ENCODE measurements around the gene FAM174C.
"Not testable (repeated sequence)": the region's sequence is repeated elsewhere in the genome, so short reads cannot be mapped to it uniquely, and the experiment has no call there.

Gene FAM174C

GRCh38 chr19:1320282-1320650 lies 44.9 kb downstream of the FAM174C start:
- not testable (repeated sequence) for H3K79me1 ChIP-seq (ENCODE audit: low read length); H3K27me3 ChIP-seq (ENCODE audit: insufficient read depth, low read length); H2AFZ ChIP-seq (ENCODE audit: insufficient read depth, low read length, poor library complexity); H3K4me3 ChIP-seq (ENCODE audit: low read depth, low read length); DNase-seq; H3K4me1 ChIP-seq (ENCODE audit: control insufficient read depth in 1 of 2, insufficient read depth in 2 of 2, low read length in 2 of 2); H3K36me3 ChIP-seq (ENCODE audit: control insufficient read depth in 1 of 2, insufficient read depth in 2 of 2, low read length in 2 of 2); H2AK5ac ChIP-seq (ENCODE audit: low read length); H2BK120ac ChIP-seq (ENCODE audit: insufficient read depth, low read length, poor library complexity); H3K9ac ChIP-seq (ENCODE audit: low read length); H2BK5ac ChIP-seq (ENCODE audit: low read depth, low read length, poor library complexity); H3K4me2 ChIP-seq (ENCODE audit: low read length); H2BK12ac ChIP-seq (ENCODE audit: low read length); H3K9me3 ChIP-seq (ENCODE audit: insufficient read depth, low read depth, low read length); H3K27ac ChIP-seq (ENCODE audit: low read depth, low read length); H3K23ac ChIP-seq (ENCODE audit: low read length); H3K18ac ChIP-seq (ENCODE audit: low read length); H3K14ac ChIP-seq (ENCODE audit: low read length); H4K91ac ChIP-seq (ENCODE audit: low read depth, low read length); H4K8ac ChIP-seq (ENCODE audit: low read depth, low read length); H3K4ac ChIP-seq (ENCODE audit: low read depth, low read length); H4K12ac ChIP-seq (ENCODE audit: low read depth, low read length); H3K79me2 ChIP-seq (ENCODE audit: control insufficient read depth, insufficient read depth, low read length, poor library complexity)
- no CpG with 5 or more reads among the region's 3 CpGs for WGBS (ENCODE audit: extremely low coverage, insufficient coverage, insufficient read length)

GRCh38 chr19:1321539-1321938 lies 46.2 kb downstream of the FAM174C start:
- Histone ChIP-seq H3K23ac (ENCODE audit: low read length) (no peak overlapping the region), H2AK5ac (ENCODE audit: low read length) (no peak overlapping the region), H4K12ac (ENCODE audit: low read depth, low read length) (no peak overlapping the region), H3K4me2 (ENCODE audit: low read length) (no peak overlapping the region), H3K9ac (ENCODE audit: low read length) (no peak overlapping the region), H2BK5ac (ENCODE audit: low read depth, low read length, poor library complexity) (no peak overlapping the region), H3K79me2 (ENCODE audit: control insufficient read depth, insufficient read depth, low read length, poor library complexity) (no peaks in the 10 kb centered on the region), H2BK120ac (ENCODE audit: insufficient read depth, low read length, poor library complexity) (no peak overlapping the region), H3K79me1 (ENCODE audit: low read length) (no peaks in the 10 kb centered on the region), H3K14ac (ENCODE audit: low read length) (no peak overlapping the region), H3K27me3 (ENCODE audit: insufficient read depth, low read length) (no peaks in the 10 kb centered on the region), H3K4ac (ENCODE audit: low read depth, low read length) (no peak overlapping the region), H4K91ac (ENCODE audit: low read depth, low read length) (no peak overlapping the region), H3K9me3 (ENCODE audit: insufficient read depth, low read depth, low read length) (no peaks in the 10 kb centered on the region), H3K36me3 (ENCODE audit: control insufficient read depth in 1 of 2, insufficient read depth in 2 of 2, low read length in 2 of 2) (no peaks in the 10 kb centered on the region), H2BK12ac (ENCODE audit: low read length) (no peak overlapping the region), H3K4me3 (ENCODE audit: low read depth, low read length) (no peak overlapping the region), H3K4me1 (ENCODE audit: control insufficient read depth in 1 of 2, insufficient read depth in 2 of 2, low read length in 2 of 2) (no peaks in the 10 kb centered on the region), H3K18ac (ENCODE audit: low read length) (no peak overlapping the region), H3K27ac (ENCODE audit: low read depth, low read length) (no peak overlapping the region), H4K8ac (ENCODE audit: low read depth, low read length) (no peak overlapping the region), H2AFZ (ENCODE audit: insufficient read depth, low read length, poor library complexity) (no peak overlapping the region)
- WGBS (ENCODE audit: extremely low coverage, insufficient coverage, insufficient read length) = no CpG with 5 or more reads among the region's 9 CpGs
- no peak for DNase-seq

DNA sequence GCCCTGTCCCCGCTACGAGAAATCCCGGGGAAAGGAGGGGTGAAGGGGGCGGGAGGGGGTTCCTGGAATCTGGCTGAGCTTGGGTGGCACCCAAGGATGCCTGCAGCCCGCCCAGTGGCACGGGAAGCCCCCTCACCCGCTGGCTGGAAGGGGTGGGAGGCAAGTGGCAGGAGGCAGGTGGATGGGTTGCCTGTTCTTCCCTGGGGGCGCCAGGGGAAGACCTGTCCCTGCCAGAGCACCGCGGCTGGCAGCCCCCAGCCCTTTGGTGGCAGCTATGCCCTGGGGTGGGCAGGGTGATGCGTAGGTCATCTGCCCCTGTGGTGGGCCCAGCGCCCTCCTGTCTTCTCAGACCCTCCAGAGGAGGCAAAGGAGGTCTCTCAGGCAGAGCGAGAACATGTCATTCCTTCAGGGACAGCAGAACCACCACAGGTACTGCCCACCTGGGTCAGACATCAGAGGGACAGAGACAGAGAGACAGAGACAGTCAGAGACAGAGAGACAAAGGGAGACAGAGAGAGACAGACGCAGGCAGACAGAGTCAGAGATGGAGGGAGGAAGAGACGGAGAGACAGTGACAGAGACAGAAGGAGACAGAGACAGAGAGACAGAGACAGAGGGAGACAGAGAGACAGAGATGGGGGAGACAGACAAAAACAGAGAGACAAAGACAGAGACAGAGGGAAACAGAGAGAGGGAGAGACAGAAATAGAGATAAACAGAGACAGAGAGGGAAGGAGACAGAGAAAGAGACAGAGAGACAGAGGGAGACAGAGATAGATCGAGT lies 47.1 kb downstream of the FAM174C start:
- Histone ChIP-seq H4K8ac (ENCODE audit: low read depth, low read length) (no peak overlapping the region), H3K23ac (ENCODE audit: low read length) (no peak overlapping the region), H3K9me3 (ENCODE audit: insufficient read depth, low read depth, low read length) (no peaks in the 10 kb centered on the region), H3K14ac (ENCODE audit: low read length) (no peak overlapping the region), H2AFZ (ENCODE audit: insufficient read depth, low read length, poor library complexity) (no peak overlapping the region), H2BK12ac (ENCODE audit: low read length) (no peak overlapping the region), H4K12ac (ENCODE audit: low read depth, low read length) (no peak overlapping the region), H3K4me2 (ENCODE audit: low read length) (no peak overlapping the region), H3K79me2 (ENCODE audit: control insufficient read depth, insufficient read depth, low read length, poor library complexity) (no peaks in the 10 kb centered on the region), H2AK5ac (ENCODE audit: low read length) (no peak overlapping the region), H3K79me1 (ENCODE audit: low read length) (no peaks in the 10 kb centered on the region), H3K4me3 (ENCODE audit: low read depth, low read length) (no peak overlapping the region), H3K4ac (ENCODE audit: low read depth, low read length) (no peak overlapping the region), H3K27ac (ENCODE audit: low read depth, low read length) (no peak overlapping the region), H3K18ac (ENCODE audit: low read length) (no peak overlapping the region), H2BK5ac (ENCODE audit: low read depth, low read length, poor library complexity) (no peak overlapping the region), H4K91ac (ENCODE audit: low read depth, low read length) (no peak overlapping the region), H2BK120ac (ENCODE audit: insufficient read depth, low read length, poor library complexity) (no peak overlapping the region), H3K27me3 (ENCODE audit: insufficient read depth, low read length) (no peaks in the 10 kb centered on the region), H3K36me3 (ENCODE audit: control insufficient read depth in 1 of 2, insufficient read depth in 2 of 2, low read length in 2 of 2) (no peaks in the 10 kb centered on the region), H3K9ac (ENCODE audit: low read length) (no peak overlapping the region), H3K4me1 (ENCODE audit: control insufficient read depth in 1 of 2, insufficient read depth in 2 of 2, low read length in 2 of 2) (no peaks in the 10 kb centered on the region)
- WGBS (ENCODE audit: extremely low coverage, insufficient coverage, insufficient read length) = no CpG with 5 or more reads among the region's 16 CpGs
- DNase-seq = no peak

- H3K4me3 ChIP-seq (ENCODE audit: low read depth, low read length) = no peak overlapping the region
- H3K4ac ChIP-seq (ENCODE audit: low read depth, low read length) = no peak overlapping the region
Measured at GRCh38 chr19:1324249-1324805, 49.0 kb downstream of the FAM174C start.

More at GRCh38 chr19:1324249-1324805, 49.0 kb downstream of the FAM174C start:
- Histone ChIP-seq H3K27ac (ENCODE audit: low read depth, low read length) (no peak overlapping the region), H3K79me1 (ENCODE audit: low read length) (no peaks in the 10 kb centered on the region), H3K9ac (ENCODE audit: low read length) (no peak overlapping the region), H2AK5ac (ENCODE audit: low read length) (no peak overlapping the region), H3K27me3 (ENCODE audit: insufficient read depth, low read length) (no peaks in the 10 kb centered on the region), H2BK5ac (ENCODE audit: low read depth, low read length, poor library complexity) (no peak overlapping the region), H3K23ac (ENCODE audit: low read length) (no peak overlapping the region), H4K8ac (ENCODE audit: low read depth, low read length) (no peak overlapping the region), H2BK12ac (ENCODE audit: low read length) (no peak overlapping the region), H3K18ac (ENCODE audit: low read length) (no peak overlapping the region), H4K91ac (ENCODE audit: low read depth, low read length) (no peak overlapping the region), H4K12ac (ENCODE audit: low read depth, low read length) (no peak overlapping the region), H3K79me2 (ENCODE audit: control insufficient read depth, insufficient read depth, low read length, poor library complexity) (no peaks in the 10 kb centered on the region), H2BK120ac (ENCODE audit: insufficient read depth, low read length, poor library complexity) (no peak overlapping the region), H3K9me3 (ENCODE audit: insufficient read depth, low read depth, low read length) (no peaks in the 10 kb centered on the region), H3K14ac (ENCODE audit: low read length) (no peak overlapping the region), H3K36me3 (ENCODE audit: control insufficient read depth in 1 of 2, insufficient read depth in 2 of 2, low read length in 2 of 2) (no peaks in the 10 kb centered on the region), H3K4me1 (ENCODE audit: control insufficient read depth in 1 of 2, insufficient read depth in 2 of 2, low read length in 2 of 2) (no peaks in the 10 kb centered on the region), H3K4me2 (ENCODE audit: low read length) (no peak overlapping the region), H2AFZ (ENCODE audit: insufficient read depth, low read length, poor library complexity) (no peak overlapping the region)
- no peak for DNase-seq
- no CpG with 5 or more reads among the region's 12 CpGs for WGBS (ENCODE audit: extremely low coverage, insufficient coverage, insufficient read length)

Data from trophoblast cell (in vitro differentiated cells and primary cell).